Measurements from ENCODE around the gene GPC6. TPM values are rescaled to one million over a fixed set of nuclear protein-coding genes. Genes with fewer than 3 reads are reported as not detected.

GPC6 gene
- total and polyA plus RNA-seq, 2 donors (not counting 3 experiments of a cell fraction or from before 2014, with no cell fraction given): 0.01 TPM; not detected in 1

DNA sequence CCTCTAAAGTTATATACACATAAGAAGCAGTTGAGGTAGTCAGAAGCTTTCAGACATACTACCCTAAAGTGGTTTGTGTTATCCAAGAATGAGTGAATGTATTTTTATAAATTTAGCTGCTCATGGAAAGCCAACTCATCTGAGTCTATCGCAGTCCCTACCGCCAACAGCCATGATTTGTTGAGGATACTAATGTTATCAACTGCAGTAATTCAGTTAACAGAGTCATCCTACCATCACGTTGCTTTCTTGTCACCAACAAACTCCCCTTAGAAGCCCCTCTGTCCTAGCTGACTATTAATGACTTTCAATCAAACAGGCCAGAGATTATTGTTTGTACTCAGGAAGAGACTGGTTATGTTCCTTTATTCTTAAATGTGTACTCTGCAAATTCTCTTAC, 1083.0 kb downstream of the GPC6 start:
- intact Hi-C loops (cut with micrococcal nuclease) (no loop called here), dilution Hi-C loops (cut with MboI; ENCODE audit: extremely low pct_ligation_motif_present, low sequenced_read_pairs) (no loop called here)
- Histone ChIP-seq H4K20me1 (replicated peaks; ENCODE audit: control insufficient read depth, extremely low read depth, insufficient read depth, low read length) (no peaks in the 10 kb centered on the region), H3K36me3 (ENCODE audit: control insufficient read depth in 2 of 2, extremely low read depth in 1 of 2, insufficient read depth in 2 of 2, low read length in 2 of 2) (no peaks in the 10 kb centered on the region), H3K4me3 (replicated peaks in 1 of 3; ENCODE audit: insufficient read depth in 1 of 3, low read depth in 1 of 3, low read length in 3 of 3) (no peak overlapping the region), H3K4me2 (ENCODE audit: insufficient read depth, low read length) (no peak overlapping the region), H3K9me3 (replicated peaks; ENCODE audit: control insufficient read depth, insufficient read depth, low read length) (no peaks in the 10 kb centered on the region), H3K9me1 (replicated peaks; ENCODE audit: control insufficient read depth, extremely low read depth, insufficient read depth, low read length) (no peaks in the 10 kb centered on the region), H3K27ac (ENCODE audit: insufficient read depth, low read depth, low read length) (peak overlapping the region; percentile 88), H3K4me1 (ENCODE audit: control insufficient read depth, extremely low read depth, insufficient read depth, low read length) (peaks cover 53% of the 10 kb centered on the region), H2AFZ (ENCODE audit: low read depth, low read length) (no peak overlapping the region), H3K79me2 (ENCODE audit: control insufficient read depth, insufficient read depth, low read length) (no peaks in the 10 kb centered on the region), H3K27me3 (ENCODE audit: control insufficient read depth in 2 of 2, insufficient read depth in 2 of 2, low read length in 2 of 2) (no peaks in the 10 kb centered on the region), H3K9ac (replicated peaks; ENCODE audit: extremely low read depth, insufficient read depth, low read length) (no peak overlapping the region)
- no peak for FAIRE-seq
- TF ChIP-seq EZH2 (IDR thresholded peaks at IDR 0.05; ENCODE audit: borderline replicate concordance, low read depth, low read length, severe bottlenecking) (no peak), FOS (IDR thresholded peaks at IDR 0.05; ENCODE audit: borderline replicate concordance, insufficient read depth, low read length) (no peak), GATA2 (IDR thresholded peaks at IDR 0.05; ENCODE audit: insufficient read depth, insufficient read length, low read depth, low read length) (no peak), JUN (IDR thresholded peaks at IDR 0.05; ENCODE audit: borderline replicate concordance, insufficient read depth, insufficient read length, low read depth) (no peak), MYC (IDR thresholded peaks at IDR 0.05; ENCODE audit: low read depth, low read length) (no peak), POLR2AphosphoS5 (IDR thresholded peaks at IDR 0.05; ENCODE audit: insufficient read depth, low read depth, low read length) (no peak), POLR2A (IDR thresholded peaks at IDR 0.05; ENCODE audit: low read depth, low read length) (no peak)
- TF ChIP-seq, protein P1, sequence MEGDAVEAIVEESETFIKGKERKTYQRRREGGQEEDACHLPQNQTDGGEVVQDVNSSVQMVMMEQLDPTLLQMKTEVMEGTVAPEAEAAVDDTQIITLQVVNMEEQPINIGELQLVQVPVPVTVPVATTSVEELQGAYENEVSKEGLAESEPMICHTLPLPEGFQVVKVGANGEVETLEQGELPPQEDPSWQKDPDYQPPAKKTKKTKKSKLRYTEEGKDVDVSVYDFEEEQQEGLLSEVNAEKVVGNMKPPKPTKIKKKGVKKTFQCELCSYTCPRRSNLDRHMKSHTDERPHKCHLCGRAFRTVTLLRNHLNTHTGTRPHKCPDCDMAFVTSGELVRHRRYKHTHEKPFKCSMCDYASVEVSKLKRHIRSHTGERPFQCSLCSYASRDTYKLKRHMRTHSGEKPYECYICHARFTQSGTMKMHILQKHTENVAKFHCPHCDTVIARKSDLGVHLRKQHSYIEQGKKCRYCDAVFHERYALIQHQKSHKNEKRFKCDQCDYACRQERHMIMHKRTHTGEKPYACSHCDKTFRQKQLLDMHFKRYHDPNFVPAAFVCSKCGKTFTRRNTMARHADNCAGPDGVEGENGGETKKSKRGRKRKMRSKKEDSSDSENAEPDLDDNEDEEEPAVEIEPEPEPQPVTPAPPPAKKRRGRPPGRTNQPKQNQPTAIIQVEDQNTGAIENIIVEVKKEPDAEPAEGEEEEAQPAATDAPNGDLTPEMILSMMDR (IDR thresholded peaks at IDR 0.05; ENCODE audit: extremely low read depth in 1 of 2, insufficient read depth in 1 of 2, low read depth in 1 of 2, low read length in 2 of 2): no peak
- TF ChIP-seq, protein P2, sequence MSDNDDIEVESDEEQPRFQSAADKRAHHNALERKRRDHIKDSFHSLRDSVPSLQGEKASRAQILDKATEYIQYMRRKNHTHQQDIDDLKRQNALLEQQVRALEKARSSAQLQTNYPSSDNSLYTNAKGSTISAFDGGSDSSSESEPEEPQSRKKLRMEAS (IDR thresholded peaks at IDR 0.05; ENCODE audit: insufficient read depth, insufficient read length): no peak
- no TSS peak for BruUV-seq (replicated peaks)
- ChIA-PET POLR2A (no interaction called here), CTCF (no interaction called here)
- DNase-seq (ENCODE audit: low read depth, low spot score): no peak

Data from endothelial cell of umbilical vein (primary cell).